HepG2 (cell line): Measurements from ENCODE around the gene LYRM4. TPM values are rescaled to one million over a fixed set of nuclear protein-coding genes. Genes with fewer than 3 reads are reported as not detected.

Source experiments
- ESRRA ChIP-seq: sonication (generic); formaldehyde crosslinking; IDR thresholded peaks from 2 replicates; pipeline ENCODE4 v1.5.1; 2020; ENCODE audit warnings: mild to moderate bottlenecking, low read depth, missing genetic modification reagents
- JUNB ChIP-seq: sonication (generic); formaldehyde crosslinking; IDR thresholded peaks from 2 replicates; pipeline ENCODE4 v1.8.0; 2022; ENCODE audit warnings: missing genetic modification reagents, mild to moderate bottlenecking, borderline replicate concordance
- MIXL1 ChIP-seq: IDR thresholded peaks from 2 replicates; pipeline ENCODE4 v1.6.1; 2016
- MYNN ChIP-seq: sonication (generic); formaldehyde crosslinking; IDR thresholded peaks from 2 replicates; pipeline ENCODE4 v1.4.0; 2020; ENCODE audit warnings: mild to moderate bottlenecking, low read depth, missing genetic modification reagents
- RAD51 ChIP-seq: fragments of 450-650 bp; IDR thresholded peaks from 2 replicates; pipeline ENCODE4 v1.6.1; 2016; ENCODE audit warnings: borderline replicate concordance
- SCMH1 ChIP-seq: sonication (generic); formaldehyde crosslinking; IDR thresholded peaks from 2 replicates; pipeline ENCODE4 v1.9.0; 2021; ENCODE audit warnings: missing genetic modification reagents, mild to moderate bottlenecking, borderline replicate concordance
- THAP7 ChIP-seq: sonication (generic); formaldehyde crosslinking; IDR thresholded peaks from 2 replicates; pipeline ENCODE4 v1.8.1; 2023; ENCODE audit warnings: mild to moderate bottlenecking, missing genetic modification reagents
- TRIM24 ChIP-seq: sonication (generic); formaldehyde crosslinking; IDR thresholded peaks from 2 replicates; pipeline ENCODE4 v1.8.0; 2022; ENCODE audit warnings: mild to moderate bottlenecking, missing genetic modification reagents
- ZKSCAN1 ChIP-seq: fragments of 150-350 bp; IDR thresholded peaks from 2 replicates; pipeline ENCODE4 v1.6.1; 2014; ENCODE audit warnings: low read length
- ZNF143 ChIP-seq: sonication (generic); formaldehyde crosslinking; IDR thresholded peaks from 2 replicates; pipeline ENCODE4 v1.4.0; 2020; ENCODE audit warnings: missing genetic modification reagents
- ZNF576 ChIP-seq: sonication (generic); formaldehyde crosslinking; IDR thresholded peaks from 2 replicates; pipeline ENCODE4 v1.4.0; 2020; ENCODE audit warnings: mild to moderate bottlenecking, missing genetic modification reagents
- ZNF644 ChIP-seq: IDR thresholded peaks from 2 replicates; pipeline ENCODE4 v1.6.1; 2016; ENCODE audit warnings: low read depth
- ZSCAN20 ChIP-seq: sonication (generic); formaldehyde crosslinking; IDR thresholded peaks from 2 replicates; pipeline ENCODE4 v1.4.0; 2020; ENCODE audit warnings: missing genetic modification reagents, mild to moderate bottlenecking, borderline replicate concordance
- polyA plus RNA-seq, 8 experiments: library from polyadenylated mRNA; depleted of rRNA in 3 of 8; stranded (reverse) in 7 of 8; unstranded in 1 of 8; fragments of >200 nt; fragmentation: Illumina TruSeq in 4 of 8; extraction: Trizol in 4 of 8; gene quantifications; 2 replicates each; pipeline versions ENCODE4 v1.2.1 to v1.2.3, GENCODE V29; 2011 to 2016; ENCODE audit warnings: low read depth in 4 of 8, missing spikeins in 1 of 8, mixed read lengths in 1 of 8; ENCODE audit not compliant: insufficient read depth in 1 of 8
- total RNA-seq, 5 experiments: library from RNA; depleted of rRNA; stranded (reverse); fragments of >200 nt; fragmentation: Illumina TruSeq; extraction: Trizol; gene quantifications; 2 replicates each; pipeline ENCODE4 v1.2.3, GENCODE V29; 2016; ENCODE audit warnings: low read depth in 1 of 5
- TF ChIP-seq, protein P1 (sequence below), 2 experiments: sonication (generic) in 1 of 2; formaldehyde crosslinking in 1 of 2; IDR thresholded peaks; 2 replicates each; pipeline versions ENCODE4 v1.4.0 to v1.6.1; 2016 to 2020; ENCODE audit warnings: borderline replicate concordance in 1 of 2, low read depth in 1 of 2, mild to moderate bottlenecking in 1 of 2, missing genetic modification reagents in 1 of 2
- TF ChIP-seq, protein P2 (sequence below), 2 experiments: fragments of 450-650 bp in 1 of 2; sonication (generic) in 1 of 2; formaldehyde crosslinking; IDR thresholded peaks; 2 replicates each; pipeline versions ENCODE4 v1.5.0 to v1.8.0; 2020 to 2022; ENCODE audit warnings: mild to moderate bottlenecking in 1 of 2, missing genetic modification reagents in 1 of 2
- TF ChIP-seq, protein P3 (sequence below): sonication (generic); formaldehyde crosslinking; IDR thresholded peaks from 2 replicates; pipeline ENCODE4 v1.5.0; 2020; ENCODE audit warnings: mild to moderate bottlenecking, missing genetic modification reagents
- TF ChIP-seq, protein P4 (sequence below): sonication (generic); formaldehyde crosslinking; IDR thresholded peaks from 2 replicates; pipeline ENCODE4 v1.4.0; 2020; ENCODE audit warnings: missing genetic modification reagents

The LYRM4 gene
- total and polyA plus RNA-seq, 2 of the 13 experiments (the other 11 are each of a cell fraction or from before 2014, with no cell fraction given), result 64.6 to 67.5 TPM

DNA sequence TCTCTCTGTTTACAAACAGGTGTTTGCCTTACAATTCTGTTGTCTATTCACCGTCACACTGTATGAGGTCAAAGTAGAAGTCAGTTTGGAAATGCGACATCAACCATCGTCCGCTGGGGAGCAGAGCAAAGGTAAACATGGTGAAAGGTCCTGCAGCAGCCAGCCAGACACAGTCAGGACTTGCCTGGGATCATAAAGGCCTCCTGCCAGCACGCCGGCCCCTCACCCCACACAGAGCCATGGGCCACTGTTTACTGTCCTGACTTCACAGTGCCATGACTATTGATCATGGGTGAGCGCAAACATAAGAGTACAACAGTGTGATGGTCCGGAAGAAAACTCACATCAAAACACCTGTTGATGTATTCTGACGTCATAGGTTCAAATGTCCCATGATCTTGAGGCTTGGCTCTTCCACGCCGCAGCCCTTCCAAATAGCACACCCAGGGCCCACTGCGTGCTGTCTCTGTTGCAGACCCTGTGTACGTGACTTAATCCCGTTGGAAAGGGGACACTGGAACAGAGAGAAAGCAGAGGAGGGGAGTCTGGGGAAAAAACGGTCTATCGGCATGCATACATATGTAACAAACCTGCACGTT, 192.5 kb downstream of the LYRM4 start (continued):
- TF ChIP-seq JUNB, result 0 out of 2 replicates have a peak, but pooled peaks have one; percentile 82
- TF ChIP-seq, protein P1, sequence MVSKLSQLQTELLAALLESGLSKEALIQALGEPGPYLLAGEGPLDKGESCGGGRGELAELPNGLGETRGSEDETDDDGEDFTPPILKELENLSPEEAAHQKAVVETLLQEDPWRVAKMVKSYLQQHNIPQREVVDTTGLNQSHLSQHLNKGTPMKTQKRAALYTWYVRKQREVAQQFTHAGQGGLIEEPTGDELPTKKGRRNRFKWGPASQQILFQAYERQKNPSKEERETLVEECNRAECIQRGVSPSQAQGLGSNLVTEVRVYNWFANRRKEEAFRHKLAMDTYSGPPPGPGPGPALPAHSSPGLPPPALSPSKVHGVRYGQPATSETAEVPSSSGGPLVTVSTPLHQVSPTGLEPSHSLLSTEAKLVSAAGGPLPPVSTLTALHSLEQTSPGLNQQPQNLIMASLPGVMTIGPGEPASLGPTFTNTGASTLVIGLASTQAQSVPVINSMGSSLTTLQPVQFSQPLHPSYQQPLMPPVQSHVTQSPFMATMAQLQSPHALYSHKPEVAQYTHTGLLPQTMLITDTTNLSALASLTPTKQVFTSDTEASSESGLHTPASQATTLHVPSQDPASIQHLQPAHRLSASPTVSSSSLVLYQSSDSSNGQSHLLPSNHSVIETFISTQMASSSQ (IDR thresholded peaks at IDR 0.05; ENCODE audit: low read depth), result no peak; the same call in none of the 2 replicates
- TF ChIP-seq, protein P1 (CRISPR knock-in tag; IDR thresholded peaks at IDR 0.05; ENCODE audit: borderline replicate concordance), result peak; percentile 78; the same call in 1 of the 2 replicates
- TF ChIP-seq, protein P2, sequence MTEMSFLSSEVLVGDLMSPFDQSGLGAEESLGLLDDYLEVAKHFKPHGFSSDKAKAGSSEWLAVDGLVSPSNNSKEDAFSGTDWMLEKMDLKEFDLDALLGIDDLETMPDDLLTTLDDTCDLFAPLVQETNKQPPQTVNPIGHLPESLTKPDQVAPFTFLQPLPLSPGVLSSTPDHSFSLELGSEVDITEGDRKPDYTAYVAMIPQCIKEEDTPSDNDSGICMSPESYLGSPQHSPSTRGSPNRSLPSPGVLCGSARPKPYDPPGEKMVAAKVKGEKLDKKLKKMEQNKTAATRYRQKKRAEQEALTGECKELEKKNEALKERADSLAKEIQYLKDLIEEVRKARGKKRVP (CRISPR knock-in tag; IDR thresholded peaks at IDR 0.05), result peak in 1 of 2 experiments; percentile 93; a peak in 2 of 4 replicates
- no peak for TF ChIP-seq SCMH1 (CRISPR knock-in tag)
- TF ChIP-seq ZSCAN20, result no peak
- peak; percentile 98 for TF ChIP-seq ZNF644 (CRISPR knock-in tag)
- TF ChIP-seq ZKSCAN1, result no peak
- peak; percentile 54; the same call in 1 of the 2 replicates for TF ChIP-seq ESRRA (CRISPR knock-in tag)
- no peak; the same call in none of the 2 replicates for TF ChIP-seq MIXL1 (CRISPR knock-in tag)
- TF ChIP-seq ZNF576 (CRISPR knock-in tag), result no peak
- TF ChIP-seq THAP7 (CRISPR knock-in tag), result 0 out of 2 replicates have a peak, but pooled peaks have one; percentile 71
- TF ChIP-seq, protein P3, sequence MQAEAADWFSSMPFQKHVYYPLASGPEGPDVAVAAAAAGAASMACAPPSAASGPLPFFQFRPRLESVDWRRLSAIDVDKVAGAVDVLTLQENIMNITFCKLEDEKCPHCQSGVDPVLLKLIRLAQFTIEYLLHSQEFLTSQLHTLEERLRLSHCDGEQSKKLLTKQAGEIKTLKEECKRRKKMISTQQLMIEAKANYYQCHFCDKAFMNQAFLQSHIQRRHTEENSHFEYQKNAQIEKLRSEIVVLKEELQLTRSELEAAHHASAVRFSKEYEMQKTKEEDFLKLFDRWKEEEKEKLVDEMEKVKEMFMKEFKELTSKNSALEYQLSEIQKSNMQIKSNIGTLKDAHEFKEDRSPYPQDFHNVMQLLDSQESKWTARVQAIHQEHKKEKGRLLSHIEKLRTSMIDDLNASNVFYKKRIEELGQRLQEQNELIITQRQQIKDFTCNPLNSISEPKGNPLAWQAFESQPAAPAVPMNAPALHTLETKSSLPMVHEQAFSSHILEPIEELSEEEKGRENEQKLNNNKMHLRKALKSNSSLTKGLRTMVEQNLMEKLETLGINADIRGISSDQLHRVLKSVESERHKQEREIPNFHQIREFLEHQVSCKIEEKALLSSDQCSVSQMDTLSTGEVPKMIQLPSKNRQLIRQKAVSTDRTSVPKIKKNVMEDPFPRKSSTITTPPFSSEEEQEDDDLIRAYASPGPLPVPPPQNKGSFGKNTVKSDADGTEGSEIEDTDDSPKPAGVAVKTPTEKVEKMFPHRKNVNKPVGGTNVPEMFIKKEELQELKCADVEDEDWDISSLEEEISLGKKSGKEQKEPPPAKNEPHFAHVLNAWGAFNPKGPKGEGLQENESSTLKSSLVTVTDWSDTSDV, result no peak
- TF ChIP-seq, protein P4, sequence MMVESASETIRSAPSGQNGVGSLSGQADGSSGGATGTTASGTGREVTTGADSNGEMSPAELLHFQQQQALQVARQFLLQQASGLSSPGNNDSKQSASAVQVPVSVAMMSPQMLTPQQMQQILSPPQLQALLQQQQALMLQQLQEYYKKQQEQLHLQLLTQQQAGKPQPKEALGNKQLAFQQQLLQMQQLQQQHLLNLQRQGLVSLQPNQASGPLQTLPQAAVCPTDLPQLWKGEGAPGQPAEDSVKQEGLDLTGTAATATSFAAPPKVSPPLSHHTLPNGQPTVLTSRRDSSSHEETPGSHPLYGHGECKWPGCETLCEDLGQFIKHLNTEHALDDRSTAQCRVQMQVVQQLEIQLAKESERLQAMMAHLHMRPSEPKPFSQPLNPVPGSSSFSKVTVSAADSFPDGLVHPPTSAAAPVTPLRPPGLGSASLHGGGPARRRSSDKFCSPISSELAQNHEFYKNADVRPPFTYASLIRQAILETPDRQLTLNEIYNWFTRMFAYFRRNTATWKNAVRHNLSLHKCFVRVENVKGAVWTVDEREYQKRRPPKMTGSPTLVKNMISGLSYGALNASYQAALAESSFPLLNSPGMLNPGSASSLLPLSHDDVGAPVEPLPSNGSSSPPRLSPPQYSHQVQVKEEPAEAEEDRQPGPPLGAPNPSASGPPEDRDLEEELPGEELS, result peak; percentile 100
- peak; percentile 63; the same call in 1 of the 2 replicates for TF ChIP-seq ZNF143 (CRISPR knock-in tag)
- no peak for TF ChIP-seq RAD51
- TF ChIP-seq TRIM24 (CRISPR knock-in tag), result 0 out of 2 replicates have a peak, but pooled peaks have one; percentile 56
- 0 out of 2 replicates have a peak, but pooled peaks have one; percentile 57 for TF ChIP-seq MYNN (CRISPR knock-in tag)
